Astrocyte (in vitro differentiated cells and primary cell): ENCODE data around the gene DOCK11.

Experiments used
- CTCF ChIP-seq: IDR thresholded peaks from 2 replicates; pipeline ENCODE4 v1.5.1; 2011; ENCODE audit warnings: low read depth, mild to moderate bottlenecking, inconsistent platforms, low read length, moderate library complexity; ENCODE audit not compliant: insufficient read depth
- EZH2 ChIP-seq: IDR thresholded peaks from 2 replicates; pipeline ENCODE4 v1.6.1; 2012; ENCODE audit warnings: mild to moderate bottlenecking, low read length, inconsistent platforms; ENCODE audit not compliant: insufficient read depth

GRCh38 chrX:118551426-118551825 lies 55.8 kb downstream of the DOCK11 start:
- no peak for TF ChIP-seq CTCF
- no peak for TF ChIP-seq EZH2
